GM03348 (cell line): ENCODE results near the gene TET1.
"Not testable (repeated sequence)": the region's sequence is repeated elsewhere in the genome, so short reads cannot be mapped to it uniquely, and the experiment has no call there.

Experiments used
- DNase-seq: peaks from one replicate; pipeline ENCODE4 v3.0.0; 2012; ENCODE audit warnings: low spot score

TET1 gene

GRCh38 chr10:68564712-68565111, 4.6 kb downstream of the TET1 start:
- DNase-seq, result no peak

- DNase-seq, result no peak
These were observed 5.5 kb downstream of the TET1 start for GRCh38 chr10:68565658-68566057.

- DNase-seq, result no peak
These were observed 6.2 kb downstream of the TET1 start for GRCh38 chr10:68566351-68566750.

GRCh38 chr10:68566955-68567354, 6.8 kb downstream of the TET1 start:
- no peak for DNase-seq

- DNase-seq, result no peak
These were observed 12.0 kb downstream of the TET1 start for GRCh38 chr10:68572151-68572550.

GRCh38 chr10:68574051-68574450, 13.9 kb downstream of the TET1 start:
- no peak for DNase-seq

- DNase-seq, result no peak
These were observed 16.0 kb downstream of the TET1 start for GRCh38 chr10:68576118-68576517.

GRCh38 chr10:68578974-68579373, 18.8 kb downstream of the TET1 start:
- DNase-seq, result no peak

- DNase-seq, result not testable (repeated sequence)
These were observed 24.1 kb downstream of the TET1 start for GRCh38 chr10:68584187-68584586.

- no peak for DNase-seq
These were observed 26.6 kb downstream of the TET1 start for GRCh38 chr10:68586606-68587305.

- DNase-seq, result no peak
These were observed 34.3 kb downstream of the TET1 start for GRCh38 chr10:68594405-68594804.

GRCh38 chr10:68595513-68595912, 35.4 kb downstream of the TET1 start:
- no peak for DNase-seq

- DNase-seq, result no peak
These were observed 37.3 kb downstream of the TET1 start for GRCh38 chr10:68597407-68597806.

GRCh38 chr10:68598978-68599770, 39.0 kb downstream of the TET1 start:
- DNase-seq, result peak; percentile 62

GRCh38 chr10:68599771-68600040, 39.6 kb downstream of the TET1 start:
- no peak for DNase-seq

GRCh38 chr10:68600041-68600778, 40.1 kb downstream of the TET1 start:
- peak; percentile 82 for DNase-seq

- DNase-seq, result no peak
These were observed 41.5 kb downstream of the TET1 start for GRCh38 chr10:68601501-68602265.

GRCh38 chr10:68602434-68602833, 42.3 kb downstream of the TET1 start:
- DNase-seq, result no peak

GRCh38 chr10:68603766-68604165, 43.6 kb downstream of the TET1 start:
- no peak for DNase-seq

GRCh38 chr10:68604441-68604840, 44.3 kb downstream of the TET1 start:
- no peak for DNase-seq

- DNase-seq, result peak; percentile 13
These were observed 46.8 kb downstream of the TET1 start for GRCh38 chr10:68606918-68607317.

GRCh38 chr10:68610023-68610422, 49.9 kb downstream of the TET1 start:
- not testable (repeated sequence) for DNase-seq
